H1 (cell line): ENCODE data around the gene PPP1R12B.
"Not testable (repeated sequence)": the region's sequence is repeated elsewhere in the genome, so short reads cannot be mapped to it uniquely, and the experiment has no call there.

Experiments used
- CEBPB ChIP-seq: IDR thresholded peaks from 2 replicates; pipeline ENCODE4 v1.6.1; 2012; ENCODE audit warnings: low read depth, low read length
- HDAC2 ChIP-seq, 2 experiments: fragments of 300-600 bp in 1 of 2; sonication (generic) in 1 of 2; IDR thresholded peaks; 2 replicates each; pipeline ENCODE4 v1.6.1; 2011 to 2012; ENCODE audit warnings: low read depth in 2 of 2, low read length in 2 of 2, mild to moderate bottlenecking in 2 of 2, moderate library complexity in 2 of 2, borderline replicate concordance in 1 of 2, inconsistent platforms in 1 of 2
- KDM1A ChIP-seq: fragments of 200-600, 300-600 bp; sonication (generic); IDR thresholded peaks from 2 replicates; pipeline ENCODE4 v1.7.1; 2016; ENCODE audit warnings: mild to moderate bottlenecking, low read length, borderline replicate concordance
- POLR2A ChIP-seq, 2 experiments: IDR thresholded peaks; 1 replicate in 1 of 2; 2 replicates in 1 of 2; pipeline ENCODE4 v1.6.1; 2011; ENCODE audit warnings: low read depth in 2 of 2, low read length in 2 of 2, mild to moderate bottlenecking in 2 of 2; ENCODE audit errors: control extremely low read depth in 1 of 2
- SRF ChIP-seq: IDR thresholded peaks from 2 replicates; pipeline ENCODE4 v1.6.1; 2011; ENCODE audit warnings: mild to moderate bottlenecking, low read depth, low read length, moderate library complexity
- TAF1 ChIP-seq: IDR thresholded peaks from 2 replicates; pipeline ENCODE4 v1.6.1; 2011; ENCODE audit warnings: mild to moderate bottlenecking, low read depth, low read length
- TF ChIP-seq, protein P1 (sequence below), 3 experiments: IDR thresholded peaks; 1 replicate in 2 of 3; 2 replicates in 1 of 3; pipeline versions ENCODE4 v1.5.1 to v1.6.1; 2011; ENCODE audit warnings: low read length in 3 of 3, mild to moderate bottlenecking in 3 of 3, inconsistent platforms in 2 of 3, low read depth in 1 of 3, moderate library complexity in 1 of 3; ENCODE audit not compliant: insufficient read depth in 1 of 3; ENCODE audit errors: control extremely low read depth in 1 of 3
- TF ChIP-seq, protein P2 (sequence below): IDR thresholded peaks from 2 replicates; pipeline ENCODE4 v1.6.1; 2012; ENCODE audit warnings: inconsistent platforms

DNA sequence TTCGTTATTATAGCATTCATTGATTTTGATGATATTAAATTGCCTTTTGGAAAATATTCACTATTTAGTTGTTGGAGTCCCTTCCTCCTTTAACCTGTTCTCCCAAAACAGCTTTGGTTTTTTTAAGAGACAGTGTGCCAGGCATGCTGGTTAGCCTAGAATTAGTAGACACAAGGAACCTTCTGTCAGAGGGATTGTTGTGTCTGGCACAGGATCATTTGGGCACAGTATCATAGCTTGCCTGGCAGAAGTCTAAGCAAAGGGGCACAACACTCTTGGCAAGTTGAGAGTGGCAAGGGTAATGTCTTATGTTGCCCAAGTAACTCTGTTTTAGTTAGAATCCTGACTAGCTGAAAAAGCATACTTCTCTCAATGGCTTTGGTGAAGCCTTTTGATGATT lies 49.9 kb downstream of the PPP1R12B start:
- not testable (repeated sequence) for TF ChIP-seq TAF1; CEBPB; POLR2A (IDR thresholded peaks at IDR 0.05; ENCODE audit: control extremely low read depth in 1 of 2, low read depth in 2 of 2, low read length in 2 of 2); KDM1A; HDAC2 (IDR thresholded peaks at IDR 0.05; ENCODE audit: borderline replicate concordance in 1 of 2, low read depth in 2 of 2, low read length in 2 of 2); SRF
- TF ChIP-seq, protein P1, sequence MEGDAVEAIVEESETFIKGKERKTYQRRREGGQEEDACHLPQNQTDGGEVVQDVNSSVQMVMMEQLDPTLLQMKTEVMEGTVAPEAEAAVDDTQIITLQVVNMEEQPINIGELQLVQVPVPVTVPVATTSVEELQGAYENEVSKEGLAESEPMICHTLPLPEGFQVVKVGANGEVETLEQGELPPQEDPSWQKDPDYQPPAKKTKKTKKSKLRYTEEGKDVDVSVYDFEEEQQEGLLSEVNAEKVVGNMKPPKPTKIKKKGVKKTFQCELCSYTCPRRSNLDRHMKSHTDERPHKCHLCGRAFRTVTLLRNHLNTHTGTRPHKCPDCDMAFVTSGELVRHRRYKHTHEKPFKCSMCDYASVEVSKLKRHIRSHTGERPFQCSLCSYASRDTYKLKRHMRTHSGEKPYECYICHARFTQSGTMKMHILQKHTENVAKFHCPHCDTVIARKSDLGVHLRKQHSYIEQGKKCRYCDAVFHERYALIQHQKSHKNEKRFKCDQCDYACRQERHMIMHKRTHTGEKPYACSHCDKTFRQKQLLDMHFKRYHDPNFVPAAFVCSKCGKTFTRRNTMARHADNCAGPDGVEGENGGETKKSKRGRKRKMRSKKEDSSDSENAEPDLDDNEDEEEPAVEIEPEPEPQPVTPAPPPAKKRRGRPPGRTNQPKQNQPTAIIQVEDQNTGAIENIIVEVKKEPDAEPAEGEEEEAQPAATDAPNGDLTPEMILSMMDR (IDR thresholded peaks at IDR 0.05; ENCODE audit: control extremely low read depth in 1 of 3, insufficient read depth in 1 of 3, low read depth in 1 of 3, low read length in 3 of 3), result not testable (repeated sequence)
- TF ChIP-seq, protein P2, sequence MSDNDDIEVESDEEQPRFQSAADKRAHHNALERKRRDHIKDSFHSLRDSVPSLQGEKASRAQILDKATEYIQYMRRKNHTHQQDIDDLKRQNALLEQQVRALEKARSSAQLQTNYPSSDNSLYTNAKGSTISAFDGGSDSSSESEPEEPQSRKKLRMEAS, result not testable (repeated sequence)
